Testis (tissue), 2 donors: Measurements from ENCODE around the gene SLC35G3.
"Not testable (repeated sequence)": the region's sequence is repeated elsewhere in the genome, so short reads cannot be mapped to it uniquely, and the experiment has no call there.

Experiments used
- POLR2A ChIP-seq: fragments of 450-650 bp; IDR thresholded peaks from one replicate; pipeline ENCODE4 v1.6.1; 2017; ENCODE audit warnings: antibody characterized with exemption, mild to moderate bottlenecking, moderate library complexity
- TF ChIP-seq, protein P1 (sequence below), 3 experiments: fragments of 450-650 bp in 2 of 3; fragments of 200-600 bp in 1 of 3; sonication (generic) in 1 of 3; IDR thresholded peaks; one replicate each; pipeline ENCODE4 v1.5.1; 2016 to 2019; ENCODE audit warnings: antibody characterized with exemption in 3 of 3, mild to moderate bottlenecking in 2 of 3, moderate library complexity in 1 of 3

DNA sequence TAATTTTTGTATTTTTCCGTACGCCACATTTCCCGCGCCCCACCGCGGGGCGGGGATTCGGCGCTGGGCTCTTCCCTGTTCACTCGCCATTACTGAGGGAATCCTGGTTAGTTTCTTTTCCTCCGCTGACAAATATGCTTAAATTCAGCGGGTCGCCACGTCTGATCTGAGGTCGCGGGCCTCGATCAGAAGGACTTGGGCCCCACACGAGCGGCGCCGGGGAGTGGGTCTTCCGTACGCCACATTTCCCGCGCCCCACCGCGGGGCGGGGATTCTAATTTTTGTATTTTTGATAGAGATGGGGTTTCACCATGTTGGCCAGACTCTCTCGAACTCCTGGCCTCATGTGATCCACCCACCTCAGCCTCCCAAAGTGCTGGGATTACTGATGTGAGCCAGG lies 43.1 kb downstream of the SLC35G3 start:
- TF ChIP-seq POLR2A = not testable (repeated sequence)
- TF ChIP-seq, protein P1, sequence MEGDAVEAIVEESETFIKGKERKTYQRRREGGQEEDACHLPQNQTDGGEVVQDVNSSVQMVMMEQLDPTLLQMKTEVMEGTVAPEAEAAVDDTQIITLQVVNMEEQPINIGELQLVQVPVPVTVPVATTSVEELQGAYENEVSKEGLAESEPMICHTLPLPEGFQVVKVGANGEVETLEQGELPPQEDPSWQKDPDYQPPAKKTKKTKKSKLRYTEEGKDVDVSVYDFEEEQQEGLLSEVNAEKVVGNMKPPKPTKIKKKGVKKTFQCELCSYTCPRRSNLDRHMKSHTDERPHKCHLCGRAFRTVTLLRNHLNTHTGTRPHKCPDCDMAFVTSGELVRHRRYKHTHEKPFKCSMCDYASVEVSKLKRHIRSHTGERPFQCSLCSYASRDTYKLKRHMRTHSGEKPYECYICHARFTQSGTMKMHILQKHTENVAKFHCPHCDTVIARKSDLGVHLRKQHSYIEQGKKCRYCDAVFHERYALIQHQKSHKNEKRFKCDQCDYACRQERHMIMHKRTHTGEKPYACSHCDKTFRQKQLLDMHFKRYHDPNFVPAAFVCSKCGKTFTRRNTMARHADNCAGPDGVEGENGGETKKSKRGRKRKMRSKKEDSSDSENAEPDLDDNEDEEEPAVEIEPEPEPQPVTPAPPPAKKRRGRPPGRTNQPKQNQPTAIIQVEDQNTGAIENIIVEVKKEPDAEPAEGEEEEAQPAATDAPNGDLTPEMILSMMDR (IDR thresholded peaks at IDR 0.05) = not testable (repeated sequence)
